Measurements from ENCODE around the gene MPP7. TPM values are rescaled to one million over a fixed set of nuclear protein-coding genes. Genes with fewer than 3 reads are reported as not detected.

The MPP7 gene
- total RNA-seq, 1 experiment from 2014 or later = 0.55 TPM

GRCh38 chr10:28269842-28270456 is 32.9 kb downstream of the MPP7 start:
- no peak overlapping the region for H3K27ac ChIP-seq

GRCh38 chr10:28266449-28267224 is 36.2 kb downstream of the MPP7 start:
- POLR2A ChIA-PET (ENCODE audit: unreplicated experiment) = no interaction called here
- H3K27ac ChIP-seq = no peak overlapping the region
- H3K4me3 ChIP-seq = no peak overlapping the region
- no peak for DNase-seq
- no peak overlapping the region for H2AFZ ChIP-seq
- no peaks in the 10 kb centered on the region for H4K20me1 ChIP-seq (ENCODE audit: insufficient read depth)
- H3K27me3 ChIP-seq (ENCODE audit: insufficient read depth, low read depth) = no peaks in the 10 kb centered on the region
- H3K79me2 ChIP-seq (ENCODE audit: low read depth) = no peaks in the 10 kb centered on the region
- H3K9me3 ChIP-seq (ENCODE audit: insufficient read depth, low read depth) = no peaks in the 10 kb centered on the region
- intact Hi-C loops (cut with micrococcal nuclease; ENCODE audit: unreplicated experiment) = no loop called here
- CTCF ChIA-PET = no interaction called here
- no peaks in the 10 kb centered on the region for H3K4me1 ChIP-seq (replicated peaks; ENCODE audit: insufficient read depth)
- no peaks in the 10 kb centered on the region for H3K36me3 ChIP-seq (ENCODE audit: low read depth)
- H3K4me2 ChIP-seq = no peak overlapping the region
- TF ChIP-seq EZH2 (IDR thresholded peaks at IDR 0.05; ENCODE audit: low read depth) (no peak), CTCF (conservative IDR thresholded peaks at IDR 0.05) (no peak)
- H3F3A ChIP-seq (ENCODE audit: insufficient read depth, low read depth) = no peaks in the 10 kb centered on the region
- H3K9me2 ChIP-seq (ENCODE audit: insufficient read depth) = no peaks in the 10 kb centered on the region
- no TSS peak for BruUV-seq (replicated peaks)

More at GRCh38 chr10:28269842-28270456, 32.9 kb downstream of the MPP7 start:
- ChIA-PET CTCF (no interaction called here), POLR2A (ENCODE audit: unreplicated experiment) (no interaction called here)
- BruUV-seq (replicated peaks) = no TSS peak
- H3K9me2 ChIP-seq (ENCODE audit: insufficient read depth) = no peaks in the 10 kb centered on the region
- H2AFZ ChIP-seq = no peak overlapping the region
- H3K4me2 ChIP-seq = no peak overlapping the region
- no peaks in the 10 kb centered on the region for H4K20me1 ChIP-seq (ENCODE audit: insufficient read depth)
- H3K4me3 ChIP-seq = no peak overlapping the region
- H3K79me2 ChIP-seq (ENCODE audit: low read depth) = no peaks in the 10 kb centered on the region
- no peaks in the 10 kb centered on the region for H3K4me1 ChIP-seq (replicated peaks; ENCODE audit: insufficient read depth)
- H3K36me3 ChIP-seq (ENCODE audit: low read depth) = no peaks in the 10 kb centered on the region
- H3K27me3 ChIP-seq (ENCODE audit: insufficient read depth, low read depth) = no peaks in the 10 kb centered on the region
- intact Hi-C loops (cut with micrococcal nuclease; ENCODE audit: unreplicated experiment) = no loop called here
- H3K9me3 ChIP-seq (ENCODE audit: insufficient read depth, low read depth) = no peaks in the 10 kb centered on the region
- no peak for TF ChIP-seq CTCF (conservative IDR thresholded peaks at IDR 0.05)
- TF ChIP-seq EZH2 (IDR thresholded peaks at IDR 0.05; ENCODE audit: low read depth) = no peak
- DNase-seq = no peak
- H3F3A ChIP-seq (ENCODE audit: insufficient read depth, low read depth) = no peaks in the 10 kb centered on the region

GRCh38 chr10:28263136-28263857 is 39.6 kb downstream of the MPP7 start:
- Histone ChIP-seq H3F3A (ENCODE audit: insufficient read depth, low read depth) (no peaks in the 10 kb centered on the region), H3K4me1 (replicated peaks; ENCODE audit: insufficient read depth) (no peaks in the 10 kb centered on the region), H3K27me3 (ENCODE audit: insufficient read depth, low read depth) (no peaks in the 10 kb centered on the region), H4K20me1 (ENCODE audit: insufficient read depth) (no peaks in the 10 kb centered on the region), H2AFZ (no peak overlapping the region; the same call in 1 of the 2 replicates), H3K27ac (no peak overlapping the region), H3K79me2 (ENCODE audit: low read depth) (no peaks in the 10 kb centered on the region), H3K9me3 (ENCODE audit: insufficient read depth, low read depth) (no peaks in the 10 kb centered on the region), H3K36me3 (ENCODE audit: low read depth) (no peaks in the 10 kb centered on the region), H3K4me3 (no peak overlapping the region), H3K9me2 (ENCODE audit: insufficient read depth) (no peaks in the 10 kb centered on the region), H3K4me2 (no peak overlapping the region)
- TF ChIP-seq EZH2 (IDR thresholded peaks at IDR 0.05; ENCODE audit: low read depth) (no peak), CTCF (conservative IDR thresholded peaks at IDR 0.05) (no peak)
- POLR2A ChIA-PET (ENCODE audit: unreplicated experiment) = no interaction called here
- intact Hi-C loops (cut with micrococcal nuclease; ENCODE audit: unreplicated experiment) = no loop called here
- CTCF ChIA-PET = no interaction called here
- BruUV-seq (replicated peaks) = no TSS peak
- DNase-seq = no peak

Measured in PC-9 (cell line).